ENCODE measurements around the gene EIF2S2.

EIF2S2 gene

GRCh38 chr20:34074101-34074760 lies 37.8 kb downstream of the EIF2S2 start:
- DNase-seq: peak; percentile 62
- Histone ChIP-seq H3K27me3 (ENCODE audit: insufficient read depth, low read depth, severe bottlenecking) (no peaks in the 10 kb centered on the region), H3K27ac (peak overlapping the region; percentile 72), H3K4me3 (ENCODE audit: low read depth, low read length) (no peak overlapping the region), H3K9me3 (ENCODE audit: severe bottlenecking) (no peaks in the 10 kb centered on the region), H3K36me3 (peaks cover 50% of the 10 kb centered on the region)
- TF ChIP-seq CTCF (IDR thresholded peaks at IDR 0.05; ENCODE audit: low read depth, low read length): no peak

DNA sequence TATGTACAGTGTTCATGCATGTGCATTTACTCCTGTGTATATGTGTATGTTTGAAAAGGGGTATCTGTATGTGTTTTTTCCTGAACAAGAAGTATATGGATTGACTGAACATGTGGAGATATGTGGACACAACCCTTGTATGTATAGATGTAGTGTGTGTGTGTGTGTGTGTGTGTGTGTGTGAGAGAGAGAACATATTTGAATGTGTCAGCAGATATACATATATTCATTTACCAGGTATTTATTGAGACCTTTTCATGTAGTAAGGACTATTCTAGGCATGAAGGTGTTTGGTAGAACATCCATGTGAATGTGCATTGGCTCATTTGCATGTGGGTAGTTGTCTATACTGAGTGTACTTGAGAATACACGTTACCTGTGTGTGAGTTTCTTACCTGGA lies 39.3 kb downstream of the EIF2S2 start:
- no peak for TF ChIP-seq CTCF (IDR thresholded peaks at IDR 0.05; ENCODE audit: low read depth, low read length)
- H3K27ac ChIP-seq: no peak overlapping the region
- H3K27me3 ChIP-seq (ENCODE audit: insufficient read depth, low read depth, severe bottlenecking): no peaks in the 10 kb centered on the region
- no peak overlapping the region for H3K4me3 ChIP-seq (ENCODE audit: low read depth, low read length)
- no peaks in the 10 kb centered on the region for H3K9me3 ChIP-seq (ENCODE audit: severe bottlenecking)
- no peak for DNase-seq
- peaks cover 37% of the 10 kb centered on the region for H3K36me3 ChIP-seq

- no peak for TF ChIP-seq CTCF (IDR thresholded peaks at IDR 0.05; ENCODE audit: low read depth, low read length)
- peaks cover 30% of the 10 kb centered on the region for H3K36me3 ChIP-seq
- H3K9me3 ChIP-seq (ENCODE audit: severe bottlenecking): no peaks in the 10 kb centered on the region
- no peak overlapping the region for H3K4me3 ChIP-seq (ENCODE audit: low read depth, low read length)
- DNase-seq: no peak
- no peaks in the 10 kb centered on the region for H3K27me3 ChIP-seq (ENCODE audit: insufficient read depth, low read depth, severe bottlenecking)
- H3K27ac ChIP-seq: no peak overlapping the region
Observed at GRCh38 chr20:34072076-34072475, 40.0 kb downstream of the EIF2S2 start.

DNA sequence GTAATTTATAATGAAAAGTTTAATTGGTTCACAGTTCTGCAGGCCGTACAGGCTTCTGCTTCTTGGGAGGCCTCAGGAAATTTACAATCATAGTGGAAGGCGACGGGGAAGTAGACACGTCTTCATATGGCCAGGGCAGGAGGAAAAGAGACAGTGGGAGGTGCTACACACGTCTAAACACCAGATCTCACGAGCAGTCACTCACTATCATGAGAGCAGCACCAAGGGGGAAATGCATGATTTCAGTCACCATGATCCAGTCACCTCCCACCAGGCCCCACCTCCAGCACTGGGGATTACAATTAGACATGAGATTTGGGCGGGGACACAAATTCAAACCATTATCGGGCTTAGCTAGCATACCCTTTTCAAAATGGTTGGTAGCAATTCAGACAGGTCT lies 41.2 kb downstream of the EIF2S2 start:
- H3K27ac ChIP-seq: no peak overlapping the region
- no peaks in the 10 kb centered on the region for H3K27me3 ChIP-seq (ENCODE audit: insufficient read depth, low read depth, severe bottlenecking)
- no peak for DNase-seq
- H3K9me3 ChIP-seq (ENCODE audit: severe bottlenecking): no peaks in the 10 kb centered on the region
- peaks cover 18% of the 10 kb centered on the region for H3K36me3 ChIP-seq
- H3K4me3 ChIP-seq (ENCODE audit: low read depth, low read length): no peak overlapping the region
- TF ChIP-seq CTCF (IDR thresholded peaks at IDR 0.05; ENCODE audit: low read depth, low read length): no peak

- TF ChIP-seq CTCF (IDR thresholded peaks at IDR 0.05; ENCODE audit: low read depth, low read length): no peak
- no peak for DNase-seq
- no peak overlapping the region for H3K4me3 ChIP-seq (ENCODE audit: low read depth, low read length)
- H3K27ac ChIP-seq: no peak overlapping the region
- no peaks in the 10 kb centered on the region for H3K27me3 ChIP-seq (ENCODE audit: insufficient read depth, low read depth, severe bottlenecking)
- no peaks in the 10 kb centered on the region for H3K9me3 ChIP-seq (ENCODE audit: severe bottlenecking)
- peaks cover 14% of the 10 kb centered on the region; the same call in 1 of the 2 replicates for H3K36me3 ChIP-seq
Observed at GRCh38 chr20:34070079-34070439, 42.0 kb downstream of the EIF2S2 start.
